Left ventricle myocardium inferior (tissue), 1 donor: ENCODE measurements around the gene LRRTM3. TPM values are rescaled to one million over a fixed set of nuclear protein-coding genes. Genes with fewer than 3 reads are reported as not detected.

ENCODE experiments used
- DNase-seq: peaks from one replicate; pipeline ENCODE4 v3.0.0-alpha.2; 2020
- H3K27ac ChIP-seq: fragments of 200-600 bp; replicated peaks from 2 replicates; pipeline ENCODE4 v1.8.0; 2021
- H3K27me3 ChIP-seq: fragments of 200-600 bp; 2 replicates; pipeline ENCODE4 v1.8.0; 2021; ENCODE audit warnings: low read depth
- H3K36me3 ChIP-seq: fragments of 200-600 bp; 2 replicates; pipeline ENCODE4 v1.8.0; 2021
- H3K4me1 ChIP-seq: fragments of 200-600 bp; 2 replicates; pipeline ENCODE4 v1.8.0; 2021
- H3K4me3 ChIP-seq: fragments of 200-600 bp; 2 replicates; pipeline ENCODE4 v1.8.0; 2021; ENCODE audit warnings: mild to moderate bottlenecking, moderate library complexity
- H3K9me3 ChIP-seq: fragments of 200-600 bp; replicated peaks from 2 replicates; pipeline ENCODE4 v1.8.0; 2021
- CTCF ChIP-seq: fragments of 200-600 bp; IDR thresholded peaks from 2 replicates; pipeline ENCODE4 v1.8.0; 2021; ENCODE audit warnings: antibody characterized with exemption, mild to moderate bottlenecking, borderline replicate concordance
- intact Hi-C: fragments of 100-400 bp; cut with micrococcal nuclease; formaldehyde crosslinking; loops from one replicate; pipeline ENCODE4 v1.11.0; 2022
- total RNA-seq: library from RNA; stranded (reverse); fragmentation: NEBNext Ultra II Directional; extraction: Animal tissue kit (Norgen Biotek cat#: 25700); gene quantifications from one replicate; pipeline ENCODE4 v1.2.1, GENCODE V29; 2021
- donor health status: DM: no; HTN: yes; CAD: no; lungs with severe emphysema.

LRRTM3 gene
- total RNA-seq, 1 donor from 2014 or later: not detected

- Histone ChIP-seq H3K27ac (no peak overlapping the region), H3K9me3 (no peaks in the 10 kb centered on the region), H3K4me3 (no peak overlapping the region), H3K27me3 (peaks cover 48% of the 10 kb centered on the region), H3K36me3 (no peaks in the 10 kb centered on the region), H3K4me1 (peaks cover 11% of the 10 kb centered on the region)
- peak; percentile 80 for TF ChIP-seq CTCF
- intact Hi-C loops: no loop called here
- no peak for DNase-seq
Observed at GRCh38 chr10:66931340-66931948, 5.6 kb downstream of the LRRTM3 start.

- DNase-seq: no peak
- Histone ChIP-seq H3K36me3 (no peaks in the 10 kb centered on the region), H3K27ac (no peak overlapping the region), H3K27me3 (peaks cover 43% of the 10 kb centered on the region), H3K9me3 (no peaks in the 10 kb centered on the region), H3K4me1 (peaks cover 11% of the 10 kb centered on the region), H3K4me3 (no peak overlapping the region)
- no peak for TF ChIP-seq CTCF
- intact Hi-C loops: no loop called here
Observed at GRCh38 chr10:66931949-66932343, 6.1 kb downstream of the LRRTM3 start.

GRCh38 chr10:66934711-66935110 lies 8.9 kb downstream of the LRRTM3 start:
- Histone ChIP-seq H3K27me3 (peaks cover 20% of the 10 kb centered on the region), H3K4me1 (no peaks in the 10 kb centered on the region), H3K27ac (no peak overlapping the region), H3K9me3 (no peaks in the 10 kb centered on the region), H3K36me3 (no peaks in the 10 kb centered on the region), H3K4me3 (no peak overlapping the region)
- intact Hi-C loops: no loop called here
- no peak for TF ChIP-seq CTCF
- DNase-seq: no peak

- Histone ChIP-seq H3K36me3 (no peaks in the 10 kb centered on the region), H3K9me3 (no peaks in the 10 kb centered on the region), H3K4me3 (no peak overlapping the region), H3K27me3 (no peaks in the 10 kb centered on the region), H3K27ac (no peak overlapping the region), H3K4me1 (no peaks in the 10 kb centered on the region)
- TF ChIP-seq CTCF: no peak
- DNase-seq: no peak
- intact Hi-C loops: no loop called here
Observed at GRCh38 chr10:66940965-66941364, 15.1 kb downstream of the LRRTM3 start.

- intact Hi-C loops: no loop called here
- TF ChIP-seq CTCF: no peak
- H3K36me3 ChIP-seq: no peaks in the 10 kb centered on the region
- no peaks in the 10 kb centered on the region for H3K27me3 ChIP-seq
- no peaks in the 10 kb centered on the region for H3K4me1 ChIP-seq
- no peak overlapping the region for H3K4me3 ChIP-seq
- H3K9me3 ChIP-seq: no peaks in the 10 kb centered on the region
- DNase-seq: no peak
- H3K27ac ChIP-seq: no peak overlapping the region
Observed at GRCh38 chr10:66941491-66941890, 15.7 kb downstream of the LRRTM3 start.
